Stimulated activated naive B cell treated with anti-CD40 and anti-IgM and Interleukin-4, amounts not matched to agents 10 μg/mL and 1 μg/mL and 100 μg/mL, for 72 hours (primary cell): Measurements from ENCODE around the gene HRH2.

Experiments
- ATAC-seq, 2 donors: fragments of 150-1000 bp; cut with Tn5 transposase; replicated peaks; 2 replicates each; pipeline ENCODE4 v1.10.0; 2021; ENCODE audit warnings: moderate library complexity in 1 of 2
- DNase-seq: peaks from one replicate; pipeline ENCODE4 v3.0.0; 2021
- H3K27ac Mint-ChIP-seq: one replicate; pipeline ENCODE4 v1.8.0; 2022; ENCODE audit warnings: mild to moderate bottlenecking, mixed read lengths
- H3K27me3 Mint-ChIP-seq, 2 donors: one replicate each; pipeline ENCODE4 v1.8.0; 2022; ENCODE audit warnings: mixed read lengths in 2 of 2
- H3K36me3 Mint-ChIP-seq, 2 donors: one replicate each; pipeline ENCODE4 v1.8.0; 2022; ENCODE audit warnings: mixed read lengths in 2 of 2, mild to moderate bottlenecking in 1 of 2
- H3K4me1 Mint-ChIP-seq, 2 donors: one replicate each; pipeline ENCODE4 v1.8.0; 2022; ENCODE audit warnings: mixed read lengths in 2 of 2, mild to moderate bottlenecking in 1 of 2
- H3K4me3 Mint-ChIP-seq, 2 donors: one replicate each; pipeline ENCODE4 v1.8.0; 2022; ENCODE audit warnings: mild to moderate bottlenecking in 2 of 2, mixed read lengths in 2 of 2, moderate library complexity in 1 of 2
- H3K9me3 Mint-ChIP-seq, 2 donors: one replicate each; pipeline ENCODE4 v1.8.0; 2022; ENCODE audit warnings: mixed read lengths in 2 of 2, mild to moderate bottlenecking in 1 of 2

Gene HRH2

GRCh38 chr5:175687231-175687701 lies 29.4 kb downstream of the HRH2 start:
- no peak overlapping the region for H3K27ac Mint-ChIP-seq

DNA sequence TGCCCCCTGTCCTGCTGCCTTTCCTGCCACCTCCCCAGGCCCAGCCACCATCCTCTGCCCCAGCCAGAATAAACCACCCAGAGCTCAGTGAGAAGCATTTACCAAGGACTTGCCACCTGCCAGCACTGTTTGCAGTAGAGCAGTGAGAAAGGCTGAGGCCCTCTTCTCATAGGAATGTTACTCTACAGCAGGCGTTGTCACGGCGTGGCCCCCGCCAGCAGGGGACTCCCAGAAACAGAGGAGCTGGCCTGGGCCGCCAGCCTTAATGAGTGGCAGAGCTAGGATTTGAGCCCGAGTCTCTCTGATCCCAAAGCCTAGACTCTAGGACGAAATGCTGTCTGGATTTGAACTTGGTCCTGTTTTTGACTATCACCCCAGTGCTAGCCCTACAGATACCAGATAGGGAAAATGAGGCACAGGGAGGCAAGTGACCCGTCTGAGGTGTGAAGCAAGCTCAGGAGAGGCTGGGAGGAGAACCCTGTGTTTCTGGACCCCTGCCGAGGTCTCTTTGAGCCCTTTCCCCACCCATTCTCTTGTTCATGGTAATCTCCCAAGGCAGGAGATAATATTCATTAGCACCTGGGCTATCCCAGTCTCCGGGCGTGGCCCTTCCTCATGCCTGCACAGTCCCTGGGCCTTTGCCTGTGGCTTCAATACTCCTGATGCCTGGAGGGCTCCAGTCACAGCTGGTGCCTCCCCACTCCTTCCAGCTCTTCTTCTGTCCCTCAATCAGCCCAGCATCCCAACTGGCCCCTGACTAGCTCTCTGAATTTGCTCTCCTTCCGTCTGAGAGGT lies 30.7 kb downstream of the HRH2 start:
- ATAC-seq (no peak), DNase-seq (no peak)
- H3K4me1 Mint-ChIP-seq, result peaks cover 5 to 12% of the 10 kb centered on the region in 2 donors
- no peaks in the 10 kb centered on the region for H3K36me3 Mint-ChIP-seq
- no peak overlapping the region for H3K27ac Mint-ChIP-seq
- no peaks in the 10 kb centered on the region for H3K9me3 Mint-ChIP-seq
- peaks cover 11 to 14% of the 10 kb centered on the region in 2 donors for H3K27me3 Mint-ChIP-seq
- H3K4me3 Mint-ChIP-seq, result no peak overlapping the region

More at GRCh38 chr5:175687231-175687701, 29.4 kb downstream of the HRH2 start:
- Mint-ChIP-seq H3K27me3 (peaks cover 11 to 14% of the 10 kb centered on the region in 2 donors), H3K9me3 (no peaks in the 10 kb centered on the region), H3K36me3 (no peaks in the 10 kb centered on the region), H3K4me1 (peaks cover 5 to 12% of the 10 kb centered on the region in 2 donors), H3K4me3 (no peak overlapping the region)
- ATAC-seq, result no peak
- DNase-seq, result no peak

GRCh38 chr5:175689147-175689991 lies 31.5 kb downstream of the HRH2 start:
- ATAC-seq, result no peak
- Mint-ChIP-seq H3K27ac (no peak overlapping the region), H3K9me3 (no peaks in the 10 kb centered on the region), H3K4me1 (peaks cover 5 to 12% of the 10 kb centered on the region in 2 donors), H3K4me3 (no peak overlapping the region), H3K36me3 (no peaks in the 10 kb centered on the region), H3K27me3 (peaks cover 11 to 18% of the 10 kb centered on the region in 2 donors)
- no peak for DNase-seq

DNA sequence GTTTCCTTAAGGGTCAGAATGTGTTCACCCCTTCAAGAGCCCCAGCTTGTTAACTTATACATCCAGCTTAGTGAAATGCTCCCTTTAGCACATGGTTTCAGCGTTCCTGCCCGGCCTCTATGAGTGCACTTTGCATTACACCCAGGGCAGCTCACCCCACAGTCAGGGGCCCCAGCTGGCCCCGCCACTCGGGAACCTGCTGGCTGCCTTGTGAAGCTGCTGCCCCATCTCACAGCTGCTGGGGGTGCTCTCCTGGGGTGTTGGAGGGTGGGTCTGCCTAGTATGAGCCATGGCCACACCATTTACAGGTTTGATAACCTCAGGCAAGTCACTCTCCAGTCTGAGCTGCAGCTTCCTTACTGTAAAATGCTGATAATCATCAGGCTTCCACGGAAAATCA lies 32.2 kb downstream of the HRH2 start:
- Mint-ChIP-seq H3K27ac (no peak overlapping the region), H3K36me3 (no peaks in the 10 kb centered on the region), H3K4me3 (no peak overlapping the region), H3K27me3 (peaks cover 11 to 18% of the 10 kb centered on the region in 2 donors), H3K9me3 (no peaks in the 10 kb centered on the region), H3K4me1 (peaks cover 5 to 12% of the 10 kb centered on the region in 2 donors)
- ATAC-seq, result no peak
- DNase-seq, result no peak

DNA sequence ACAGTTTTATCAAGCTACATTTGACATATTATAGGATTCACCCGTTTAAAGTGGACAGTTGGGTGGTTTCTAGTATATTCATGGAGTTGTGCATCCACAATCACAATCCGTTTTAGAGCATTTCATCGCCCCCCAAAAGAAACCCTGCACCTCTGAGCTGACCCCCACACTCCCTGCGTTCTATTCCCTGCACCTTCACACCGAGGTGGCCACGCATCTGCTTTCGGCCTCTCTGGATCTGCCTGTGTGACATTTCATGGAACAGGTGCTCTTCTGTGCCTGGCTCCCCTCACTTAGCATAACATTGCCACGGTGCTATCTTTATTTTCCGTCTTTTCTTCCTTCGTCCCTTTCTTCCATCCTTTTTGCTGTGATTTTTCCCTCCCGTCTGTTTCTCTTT lies 32.7 kb downstream of the HRH2 start:
- peaks cover 5 to 12% of the 10 kb centered on the region in 2 donors for H3K4me1 Mint-ChIP-seq
- ATAC-seq, result no peak
- no peaks in the 10 kb centered on the region for H3K36me3 Mint-ChIP-seq
- no peak for DNase-seq
- H3K27ac Mint-ChIP-seq, result no peak overlapping the region
- H3K27me3 Mint-ChIP-seq, result peaks cover 11 to 18% of the 10 kb centered on the region in 2 donors
- H3K4me3 Mint-ChIP-seq, result no peak overlapping the region
- no peaks in the 10 kb centered on the region for H3K9me3 Mint-ChIP-seq

DNA sequence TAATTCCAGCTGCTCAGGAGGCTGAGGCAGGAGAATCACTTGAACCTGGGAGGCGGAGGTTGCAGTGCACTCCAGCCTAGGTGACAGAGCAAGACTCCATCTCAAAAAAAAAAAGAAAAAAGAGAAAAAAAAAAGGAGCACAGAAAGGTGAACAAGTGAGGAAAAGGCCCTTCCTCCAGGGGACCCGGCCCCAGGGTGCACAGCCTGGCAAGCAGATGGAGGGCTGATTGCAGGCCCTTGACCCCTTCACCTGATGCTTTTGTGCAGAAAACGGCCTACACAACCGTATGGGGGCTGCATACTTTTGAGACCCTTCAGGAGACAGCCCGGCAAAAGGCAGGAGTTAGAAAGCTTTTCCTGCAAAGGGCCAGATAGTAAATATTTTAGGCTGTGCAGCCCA lies 33.9 kb downstream of the HRH2 start:
- ATAC-seq, result no peak
- Mint-ChIP-seq H3K27me3 (peaks cover 11 to 18% of the 10 kb centered on the region in 2 donors), H3K9me3 (no peaks in the 10 kb centered on the region), H3K27ac (no peak overlapping the region), H3K4me3 (no peak overlapping the region), H3K36me3 (no peaks in the 10 kb centered on the region), H3K4me1 (peaks cover 10 to 12% of the 10 kb centered on the region in 2 donors)
- no peak for DNase-seq

GRCh38 chr5:175692235-175692995 lies 34.5 kb downstream of the HRH2 start:
- H3K36me3 Mint-ChIP-seq, result no peaks in the 10 kb centered on the region
- peaks cover 10 to 12% of the 10 kb centered on the region in 2 donors for H3K4me1 Mint-ChIP-seq
- DNase-seq (no peak), ATAC-seq (no peak)
- no peak overlapping the region for H3K27ac Mint-ChIP-seq
- H3K9me3 Mint-ChIP-seq, result no peaks in the 10 kb centered on the region
- peaks cover 11 to 19% of the 10 kb centered on the region in 2 donors for H3K27me3 Mint-ChIP-seq
- no peak overlapping the region for H3K4me3 Mint-ChIP-seq

DNA sequence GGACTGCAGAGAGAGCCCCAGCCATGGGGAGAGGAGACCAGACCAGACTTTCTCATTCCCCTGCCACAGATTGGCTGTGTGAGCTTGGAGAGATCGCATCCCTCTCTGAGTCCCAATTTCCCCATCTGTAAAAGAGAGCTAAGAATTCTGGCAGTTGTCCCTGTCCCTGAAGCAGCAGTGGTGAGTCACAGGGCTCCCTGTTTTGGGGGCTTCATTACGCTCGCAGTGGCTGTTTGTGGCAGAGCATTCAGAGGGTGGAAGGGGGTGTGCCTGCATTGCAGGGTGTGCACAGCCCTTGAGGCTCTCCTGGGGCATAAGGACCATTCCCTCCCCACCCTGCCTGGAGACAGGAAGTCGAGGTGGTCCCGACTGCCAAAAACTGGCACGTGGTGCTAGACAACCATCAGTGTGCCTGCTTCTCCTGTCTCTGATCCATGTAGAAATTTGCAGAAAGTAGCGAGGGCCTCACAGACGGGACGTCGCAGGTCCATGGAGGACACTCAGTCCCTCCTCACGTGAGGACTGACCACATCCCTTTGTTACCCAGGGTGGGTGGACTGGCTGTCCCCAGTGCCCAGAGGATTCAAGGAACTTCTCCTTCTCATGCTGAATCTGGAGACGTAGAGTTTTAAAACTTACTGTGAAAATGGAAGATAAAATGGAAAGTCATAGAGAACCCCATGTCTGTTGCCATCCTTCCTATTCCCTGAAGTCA lies 35.3 kb downstream of the HRH2 start:
- Mint-ChIP-seq H3K4me1 (peaks cover 10 to 12% of the 10 kb centered on the region in 2 donors), H3K27me3 (peaks cover 11 to 24% of the 10 kb centered on the region in 2 donors), H3K9me3 (no peaks in the 10 kb centered on the region), H3K36me3 (no peaks in the 10 kb centered on the region), H3K27ac (no peak overlapping the region), H3K4me3 (no peak overlapping the region)
- no peak for DNase-seq
- no peak for ATAC-seq

GRCh38 chr5:175693741-175694140 lies 35.9 kb downstream of the HRH2 start:
- DNase-seq, result no peak
- peaks cover 10 to 12% of the 10 kb centered on the region in 2 donors for H3K4me1 Mint-ChIP-seq
- H3K27me3 Mint-ChIP-seq, result peaks cover 11 to 24% of the 10 kb centered on the region in 2 donors
- ATAC-seq, result no peak
- H3K36me3 Mint-ChIP-seq, result no peaks in the 10 kb centered on the region
- H3K9me3 Mint-ChIP-seq, result no peaks in the 10 kb centered on the region
- H3K4me3 Mint-ChIP-seq, result no peak overlapping the region
- no peak overlapping the region for H3K27ac Mint-ChIP-seq

DNA sequence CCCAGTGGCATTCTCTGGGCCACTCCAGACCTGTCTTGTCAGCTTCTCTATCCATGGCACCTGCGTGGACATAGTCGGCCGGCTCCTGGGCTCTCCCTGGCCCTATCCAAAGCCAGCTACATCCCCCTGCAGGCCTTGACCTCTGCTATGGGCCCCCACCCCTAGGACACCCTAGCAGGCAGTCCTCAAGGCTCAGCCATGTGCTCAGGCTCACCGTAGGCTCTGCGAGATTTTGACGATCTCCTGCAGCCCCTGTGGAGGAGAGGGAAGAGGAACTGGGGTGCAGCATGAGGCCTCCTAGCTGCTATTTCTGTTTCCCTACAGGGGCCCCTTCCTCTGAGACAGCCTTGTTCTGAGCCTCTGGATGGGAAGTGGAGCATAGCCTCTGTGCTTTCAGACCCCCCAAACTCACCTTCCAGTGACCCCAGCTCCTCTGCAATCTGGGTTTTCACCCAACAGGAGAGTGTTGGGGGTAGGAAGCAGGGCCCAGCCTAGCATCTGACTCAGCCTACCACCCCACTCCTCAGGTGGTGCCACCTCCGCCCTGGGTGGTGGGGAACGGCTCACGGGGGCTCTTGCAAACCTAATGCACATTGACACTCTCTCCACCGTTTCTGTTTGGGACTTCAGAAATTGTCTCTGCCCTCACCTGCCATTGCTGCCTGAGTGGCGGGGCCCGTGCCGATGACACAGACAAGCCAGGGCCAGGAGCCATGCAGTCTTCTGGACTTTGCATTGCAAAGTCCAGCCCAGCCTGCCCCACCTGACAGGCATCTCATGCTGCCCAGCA lies 36.7 kb downstream of the HRH2 start:
- DNase-seq, result no peak
- Mint-ChIP-seq H3K4me3 (no peak overlapping the region), H3K9me3 (no peaks in the 10 kb centered on the region), H3K4me1 (peaks cover 7 to 10% of the 10 kb centered on the region in 2 donors), H3K27me3 (peaks cover 11 to 20% of the 10 kb centered on the region in 2 donors), H3K27ac (no peak overlapping the region), H3K36me3 (no peaks in the 10 kb centered on the region)
- ATAC-seq, result no peak

DNA sequence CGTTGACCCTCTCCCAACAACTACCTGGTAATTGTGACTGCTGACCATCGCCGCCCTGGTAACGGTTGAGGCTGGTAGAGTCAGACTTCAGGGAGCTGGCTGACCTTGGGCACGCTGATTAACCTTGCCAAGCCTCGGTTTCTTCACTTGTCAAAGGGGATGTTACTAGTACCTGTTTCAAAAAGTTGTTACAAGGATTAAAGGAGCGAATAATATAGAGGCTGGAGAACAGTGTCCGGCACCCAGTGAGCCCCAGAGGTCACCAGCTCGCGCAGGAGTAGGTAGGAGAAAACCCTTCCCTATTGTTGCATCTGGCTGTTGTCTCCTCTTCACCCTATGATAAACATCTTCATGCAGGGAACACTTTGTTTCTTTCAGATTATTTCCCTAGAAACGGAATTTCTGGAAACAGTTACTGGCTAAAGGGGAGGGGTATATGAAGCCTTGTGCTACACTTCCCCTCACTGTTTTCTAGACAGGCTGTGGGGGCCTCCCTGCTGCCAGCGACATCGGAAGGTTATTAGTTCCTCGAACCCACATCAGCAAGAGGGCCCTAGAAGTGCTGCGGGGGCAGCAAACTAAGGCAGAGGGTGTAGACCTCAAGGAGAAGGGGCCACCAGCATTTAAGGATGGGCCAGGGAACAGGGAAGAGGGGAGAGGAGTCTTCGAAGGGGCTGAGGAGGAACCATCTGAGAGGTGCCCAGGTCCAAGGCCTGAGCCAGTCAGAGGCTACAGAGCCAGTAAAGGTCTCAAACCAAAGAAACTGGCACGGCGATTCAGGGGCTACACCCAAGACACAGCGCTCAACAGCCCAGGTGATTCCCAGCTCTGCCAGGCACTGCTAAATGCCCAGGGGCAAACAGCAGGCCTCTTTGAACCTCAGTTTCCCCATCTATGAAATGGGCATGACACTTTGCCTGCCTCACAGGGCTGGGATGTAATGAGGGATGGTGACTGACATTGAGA lies 37.6 kb downstream of the HRH2 start:
- Mint-ChIP-seq H3K4me1 (peaks cover 7 to 10% of the 10 kb centered on the region in 2 donors), H3K27ac (no peak overlapping the region), H3K4me3 (no peak overlapping the region), H3K27me3 (peaks cover 7 to 17% of the 10 kb centered on the region in 2 donors), H3K36me3 (no peaks in the 10 kb centered on the region), H3K9me3 (no peaks in the 10 kb centered on the region)
- no peak for DNase-seq
- ATAC-seq, result no peak

GRCh38 chr5:175696139-175696854 lies 38.4 kb downstream of the HRH2 start:
- peaks cover 0 to 5% of the 10 kb centered on the region in 2 donors for H3K4me1 Mint-ChIP-seq
- ATAC-seq, result peak; percentile 70 to 76
- H3K9me3 Mint-ChIP-seq, result no peaks in the 10 kb centered on the region
- no peak overlapping the region for H3K27ac Mint-ChIP-seq
- H3K4me3 Mint-ChIP-seq, result no peak overlapping the region
- no peaks in the 10 kb centered on the region for H3K36me3 Mint-ChIP-seq
- DNase-seq, result peak; percentile 8
- peaks cover 0 to 11% of the 10 kb centered on the region in 2 donors for H3K27me3 Mint-ChIP-seq
